HG02981 (cell line): ENCODE results near the gene SPEF1.
A peak's percentile ranks its signal among the peaks of the same experiment; 100 is the strongest.
"Not testable (repeated sequence)": the region's sequence is repeated elsewhere in the genome, so short reads cannot be mapped to it uniquely, and the experiment has no call there.

ENCODE experiments used
- ATAC-seq: cut with Tn5 transposase; IDR thresholded peaks from one replicate; pipeline ENCODE4 v1.9.1; 2021; ENCODE audit warnings: mild to moderate bottlenecking, moderate library complexity; ENCODE audit not compliant: unreplicated experiment

Gene SPEF1

DNA sequence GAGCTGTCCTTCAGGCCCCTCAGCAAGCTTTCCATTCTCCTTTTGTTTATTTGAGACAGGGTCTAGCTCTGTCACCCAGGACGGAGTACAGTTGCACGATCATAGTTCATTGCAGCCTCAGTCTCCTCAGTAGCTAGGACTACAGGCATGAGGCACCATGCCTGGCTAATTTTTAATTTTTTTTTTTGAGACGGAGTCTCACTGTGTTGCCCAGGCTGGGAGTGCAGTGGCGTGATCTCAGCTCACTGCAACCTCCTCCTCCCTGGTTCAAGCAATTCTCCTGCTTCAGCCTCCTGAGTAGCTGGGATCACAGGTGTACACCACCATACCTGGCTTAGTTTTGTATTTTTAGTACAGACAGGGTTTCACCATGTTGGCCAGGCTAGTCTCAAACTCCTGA is 8.0 kb upstream of the SPEF1 start:
- ATAC-seq = not testable (repeated sequence)

DNA sequence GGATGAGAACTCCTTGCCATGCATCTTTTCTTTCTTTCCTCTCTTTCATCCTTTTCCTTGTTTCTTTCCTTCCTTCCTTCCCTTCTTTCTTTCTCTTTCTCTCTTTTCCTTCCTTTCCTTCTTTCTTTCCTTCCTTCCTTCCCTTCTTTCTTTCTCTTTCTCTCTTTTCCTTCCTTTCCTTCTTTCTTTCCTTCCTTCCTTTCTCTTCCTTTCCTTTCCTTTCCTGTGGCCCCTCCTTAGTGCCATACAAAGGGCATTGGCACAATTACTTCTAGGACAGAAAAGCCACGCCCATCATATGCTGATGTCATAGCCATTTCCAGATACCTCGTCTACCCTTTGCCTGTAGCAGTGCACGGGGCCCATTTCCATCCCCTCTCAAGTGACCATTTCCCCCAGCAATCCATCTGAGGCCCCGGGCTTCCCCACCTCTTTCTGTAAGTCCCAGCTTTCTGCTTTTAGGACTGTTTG is 7.5 kb upstream of the SPEF1 start:
- ATAC-seq = no peak

DNA sequence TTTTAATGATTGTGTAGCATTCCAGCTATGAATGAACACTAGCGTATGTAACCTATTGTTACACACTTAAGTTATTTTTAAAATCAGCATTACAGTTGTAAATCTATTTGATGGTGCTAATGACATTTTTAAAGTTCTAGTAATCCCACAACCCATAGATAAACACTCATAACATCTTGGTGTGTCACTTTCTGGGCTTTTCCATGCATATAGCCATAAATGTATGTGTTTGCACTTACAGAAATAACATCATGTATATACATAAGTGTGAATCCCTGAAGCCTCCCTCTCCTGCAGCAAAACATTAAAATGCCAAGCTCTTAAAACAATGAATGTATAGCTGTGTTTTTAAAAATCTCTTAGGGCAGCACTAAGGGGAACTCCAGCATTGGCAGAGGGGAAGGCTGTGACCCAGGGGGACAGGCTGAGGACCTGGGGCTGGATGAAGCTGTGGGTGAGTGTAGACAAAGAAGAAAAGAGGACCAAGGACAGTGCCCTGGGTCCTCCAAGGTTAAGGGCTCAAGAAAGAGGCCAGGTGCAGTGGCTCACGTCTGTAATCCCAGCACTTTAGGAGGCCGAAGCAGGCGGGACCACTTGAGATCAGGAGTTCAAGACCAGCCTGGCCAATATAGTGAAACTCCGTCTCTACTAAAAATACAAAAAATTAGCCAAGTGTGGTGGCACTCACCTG is 6.2 kb upstream of the SPEF1 start:
- ATAC-seq = no peak

DNA sequence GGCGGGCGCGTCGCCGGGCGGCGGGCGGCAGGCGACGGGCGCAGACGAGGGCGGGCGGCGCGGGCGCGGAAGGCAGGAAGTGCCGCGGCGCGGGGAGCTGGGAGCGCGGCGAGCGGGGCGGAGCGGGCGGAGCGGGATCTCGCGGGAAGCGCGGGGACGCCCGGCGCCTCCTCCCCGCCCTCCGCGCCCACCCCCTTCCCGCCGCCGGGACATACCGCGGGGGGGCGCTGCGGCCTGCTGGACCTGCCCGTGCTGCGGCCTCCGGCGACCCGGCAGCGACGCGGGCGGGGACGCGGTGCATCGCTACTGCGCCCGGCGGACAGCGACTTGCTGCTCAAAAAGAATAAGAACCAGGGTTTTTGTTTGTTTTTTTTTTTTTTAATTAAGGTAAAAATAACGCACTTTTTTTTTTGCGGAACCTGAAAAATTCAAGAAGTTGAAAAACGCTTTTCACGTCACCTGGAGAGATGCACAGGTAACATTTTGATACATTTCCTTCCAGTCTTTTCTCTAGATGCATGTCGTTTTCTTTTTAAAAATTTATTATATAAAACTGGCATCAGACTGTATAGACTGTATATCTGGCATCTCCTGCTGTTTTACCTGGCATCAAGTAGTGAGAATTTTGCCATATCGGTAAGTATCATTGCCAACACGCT is 5.5 kb upstream of the SPEF1 start, which contains the start of gene CENPB:
TSS of gene CENPB (minus strand) at position 76 of the 659 bp plus-strand sequence. CDS start 257 bp downstream, outside the sequence.
- ATAC-seq = peak; percentile 81

DNA sequence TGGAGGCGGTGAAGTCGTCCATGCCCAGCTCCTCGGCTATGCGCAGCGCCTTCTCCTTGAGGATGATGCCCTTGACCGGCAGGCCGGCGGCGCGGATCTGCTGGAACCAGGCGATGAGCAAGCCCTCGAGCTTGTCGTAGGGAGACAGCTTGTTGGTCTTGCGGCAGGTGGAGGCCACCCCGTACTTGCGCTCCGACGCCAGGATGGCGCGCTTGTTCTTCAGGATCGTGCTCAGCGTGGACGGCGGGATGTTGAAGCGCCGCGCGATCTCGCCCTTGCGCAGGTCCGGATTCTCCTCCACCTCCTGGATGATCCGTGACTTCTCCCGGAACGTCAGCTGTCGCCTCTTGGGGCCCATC is 4.9 kb upstream of the SPEF1 start:
- ATAC-seq = peak; percentile 48

DNA sequence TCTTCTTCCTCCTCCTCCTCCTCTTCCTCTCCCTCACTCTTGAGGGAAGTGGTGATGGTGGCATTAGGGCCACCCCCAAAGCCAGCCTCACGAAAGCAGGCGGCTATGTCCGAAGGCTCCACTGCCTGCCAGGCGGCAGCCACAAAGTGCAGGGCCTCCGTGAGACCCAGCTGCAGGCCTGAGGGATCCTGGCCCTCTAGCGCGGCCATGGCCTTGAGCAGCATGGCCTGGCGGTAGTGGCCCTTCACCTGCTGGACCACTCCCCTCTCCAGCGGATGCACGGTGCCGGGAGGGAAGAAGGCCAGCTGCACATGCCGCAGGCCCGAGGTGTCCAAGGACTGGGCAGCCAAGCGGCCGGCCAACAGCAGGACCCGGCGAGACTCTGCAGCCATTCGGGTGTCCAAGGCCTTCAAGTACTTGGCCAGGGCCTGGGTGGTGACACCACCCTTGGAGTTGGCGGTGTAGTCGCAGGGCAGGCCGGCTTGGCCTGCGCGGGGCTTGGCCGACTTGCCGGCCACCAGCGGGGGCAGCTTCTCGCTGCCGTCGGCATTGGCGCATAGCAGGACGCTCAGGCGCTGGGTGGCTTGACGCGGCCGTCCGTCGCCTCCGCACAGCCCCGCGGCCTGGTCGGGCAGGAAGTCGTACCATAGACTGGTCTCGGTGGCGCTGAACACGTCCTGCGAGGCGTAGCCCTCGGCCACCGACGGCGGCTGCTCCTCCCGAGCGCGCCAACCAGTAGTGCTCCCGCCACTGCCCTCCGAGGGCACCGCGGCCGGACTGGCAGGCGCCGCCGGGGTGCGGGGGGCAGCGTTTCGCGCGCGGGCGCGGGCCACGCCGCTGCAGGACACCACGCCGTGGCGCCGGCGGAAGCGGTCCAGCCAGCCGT is 4.2 kb upstream of the SPEF1 start:
- no peak for ATAC-seq

DNA sequence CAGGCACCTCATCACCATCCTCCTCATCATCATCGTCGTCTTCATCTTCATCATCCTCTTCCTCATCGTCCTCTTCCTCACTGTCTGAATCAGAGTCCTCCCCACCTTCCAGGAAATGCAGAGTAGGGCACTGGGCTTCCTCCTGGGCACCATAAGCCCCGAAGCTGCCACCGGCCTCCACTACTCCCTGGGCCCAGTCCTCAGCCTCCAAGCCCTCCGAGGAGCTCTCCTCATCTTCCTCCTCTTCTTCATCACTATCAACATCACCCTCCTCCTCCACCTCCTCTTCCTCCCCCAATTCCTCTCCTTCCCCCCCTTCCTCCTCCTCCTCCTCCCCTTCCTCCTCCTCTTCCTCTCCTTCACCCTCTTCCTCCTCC is 3.6 kb upstream of the SPEF1 start:
- no peak for ATAC-seq

DNA sequence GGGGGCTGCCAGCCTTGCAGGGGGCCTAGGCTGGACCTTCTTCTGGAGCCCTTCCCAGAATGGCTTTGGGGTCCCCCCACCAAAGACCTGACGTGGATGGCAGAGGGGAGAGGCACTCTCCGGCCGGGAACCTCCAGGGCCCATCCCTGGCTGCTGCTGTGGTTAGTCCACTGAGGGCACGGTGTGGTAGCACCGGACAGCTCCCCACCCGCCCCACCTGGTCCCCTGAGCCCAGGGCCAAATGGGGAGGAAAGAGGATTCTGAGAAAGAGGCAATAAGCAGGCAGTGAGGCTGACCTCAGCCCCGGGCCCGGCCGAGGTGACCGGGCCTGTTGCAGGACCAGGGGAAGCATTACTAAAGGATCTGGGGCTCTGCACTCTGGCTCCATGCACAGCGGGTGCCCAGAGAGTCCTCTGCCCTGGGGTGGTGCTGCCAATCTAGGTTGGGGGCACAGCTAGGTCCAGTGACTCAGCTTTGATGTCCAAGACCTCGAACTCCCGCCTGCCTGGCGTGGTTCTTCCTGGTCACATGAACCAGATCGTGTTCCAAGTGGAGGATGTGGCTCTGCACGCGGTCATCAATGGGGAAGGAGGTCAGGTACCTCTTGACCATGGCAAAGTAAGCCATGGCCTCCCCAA is 3.1 kb upstream of the SPEF1 start:
- no peak for ATAC-seq

DNA sequence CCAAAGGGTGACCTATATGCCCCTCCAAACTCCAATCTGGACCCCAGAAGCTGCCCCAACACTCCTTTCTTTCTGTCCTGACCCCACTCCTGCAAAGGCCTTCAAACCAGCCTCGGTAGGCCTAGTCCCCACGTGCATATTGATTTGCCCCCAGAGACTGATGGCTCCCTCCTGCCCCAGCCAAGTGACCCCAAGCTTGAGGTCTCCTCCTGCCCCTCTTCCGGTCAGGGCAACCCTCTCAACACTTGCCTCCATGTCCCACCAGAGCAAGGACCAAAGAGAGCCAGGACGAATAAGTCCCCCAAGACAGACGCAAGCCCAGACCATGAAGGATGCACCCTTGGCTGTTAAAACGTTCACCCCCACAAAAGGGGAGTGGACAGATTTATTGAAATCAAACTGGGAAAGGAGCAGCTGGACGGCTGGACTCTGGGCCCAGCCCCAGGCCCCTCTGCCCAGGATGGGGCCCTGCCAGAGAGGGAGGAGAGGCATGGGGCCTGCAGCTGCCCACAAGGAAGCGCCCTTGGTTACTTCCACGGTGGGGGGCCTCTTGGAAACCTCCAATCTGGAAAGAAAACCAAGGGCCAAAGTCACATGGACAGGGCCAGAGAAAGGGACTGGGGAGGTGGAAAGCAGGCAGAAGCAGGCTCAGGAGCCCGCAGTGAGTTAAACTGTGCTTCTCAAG is 2.4 kb upstream of the SPEF1 start:
- ATAC-seq = no peak

DNA sequence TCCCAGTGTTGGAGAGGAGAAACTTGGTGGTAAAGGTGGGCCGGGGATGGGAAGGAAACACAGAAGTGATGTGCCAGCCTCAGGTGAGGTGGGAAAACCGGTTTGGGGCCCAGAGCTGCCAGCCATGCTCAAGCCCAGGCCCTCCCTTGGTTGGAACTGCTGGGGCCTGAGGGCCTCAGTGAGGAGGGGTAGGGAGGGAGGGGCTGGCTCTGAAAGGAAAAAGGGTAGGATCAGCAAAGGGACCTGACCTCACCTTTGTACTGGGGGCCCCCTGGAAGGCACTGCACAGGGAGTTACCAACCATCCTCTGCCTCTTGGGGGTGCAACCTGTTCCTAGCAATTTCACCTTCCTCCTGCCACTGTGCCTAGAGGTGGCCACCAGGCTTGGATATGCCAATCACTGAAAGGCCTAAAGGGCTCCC is 1.8 kb upstream of the SPEF1 start:
- no peak for ATAC-seq

DNA sequence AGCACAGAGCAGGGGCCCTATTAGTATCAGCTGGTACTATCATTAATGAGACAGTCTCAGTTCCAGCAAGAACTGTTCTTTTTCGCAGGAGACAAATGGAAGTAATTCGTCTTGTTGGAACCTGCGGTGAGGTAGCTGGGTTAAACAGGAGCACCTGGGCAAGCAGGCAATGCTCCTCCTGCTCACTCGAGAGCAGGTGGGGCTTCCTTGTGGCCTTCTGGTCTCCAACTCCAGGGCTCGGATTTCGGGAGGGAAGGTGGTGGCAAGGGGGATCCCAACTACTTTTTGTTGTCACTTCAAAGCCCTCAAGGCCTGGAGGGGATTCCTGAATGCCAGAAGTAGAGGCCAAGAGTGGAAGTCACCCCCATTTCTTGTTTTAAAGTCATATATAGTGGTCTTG is 1.3 kb upstream of the SPEF1 start:
- ATAC-seq = no peak

DNA sequence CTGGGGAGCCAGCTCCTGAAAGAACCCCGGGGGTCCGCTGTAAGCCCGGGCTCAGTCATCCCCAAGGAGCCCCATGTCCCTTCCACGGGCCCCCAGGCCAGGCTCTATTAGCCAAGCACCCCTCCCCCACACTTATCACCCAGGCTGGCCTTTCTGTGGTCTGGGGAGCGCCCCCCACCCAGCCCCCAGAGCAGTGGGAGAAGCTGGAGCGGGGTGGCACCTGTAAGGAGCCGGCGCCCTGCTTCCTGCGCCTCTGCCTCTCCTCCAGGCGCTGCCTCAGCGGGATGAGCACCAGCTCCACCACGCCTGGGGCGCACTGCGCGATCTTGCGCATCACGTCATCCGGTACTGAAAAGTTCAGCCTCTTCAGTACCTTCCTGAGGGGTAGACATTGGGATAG is 2.3 kb downstream of the SPEF1 start:
- no peak for ATAC-seq

DNA sequence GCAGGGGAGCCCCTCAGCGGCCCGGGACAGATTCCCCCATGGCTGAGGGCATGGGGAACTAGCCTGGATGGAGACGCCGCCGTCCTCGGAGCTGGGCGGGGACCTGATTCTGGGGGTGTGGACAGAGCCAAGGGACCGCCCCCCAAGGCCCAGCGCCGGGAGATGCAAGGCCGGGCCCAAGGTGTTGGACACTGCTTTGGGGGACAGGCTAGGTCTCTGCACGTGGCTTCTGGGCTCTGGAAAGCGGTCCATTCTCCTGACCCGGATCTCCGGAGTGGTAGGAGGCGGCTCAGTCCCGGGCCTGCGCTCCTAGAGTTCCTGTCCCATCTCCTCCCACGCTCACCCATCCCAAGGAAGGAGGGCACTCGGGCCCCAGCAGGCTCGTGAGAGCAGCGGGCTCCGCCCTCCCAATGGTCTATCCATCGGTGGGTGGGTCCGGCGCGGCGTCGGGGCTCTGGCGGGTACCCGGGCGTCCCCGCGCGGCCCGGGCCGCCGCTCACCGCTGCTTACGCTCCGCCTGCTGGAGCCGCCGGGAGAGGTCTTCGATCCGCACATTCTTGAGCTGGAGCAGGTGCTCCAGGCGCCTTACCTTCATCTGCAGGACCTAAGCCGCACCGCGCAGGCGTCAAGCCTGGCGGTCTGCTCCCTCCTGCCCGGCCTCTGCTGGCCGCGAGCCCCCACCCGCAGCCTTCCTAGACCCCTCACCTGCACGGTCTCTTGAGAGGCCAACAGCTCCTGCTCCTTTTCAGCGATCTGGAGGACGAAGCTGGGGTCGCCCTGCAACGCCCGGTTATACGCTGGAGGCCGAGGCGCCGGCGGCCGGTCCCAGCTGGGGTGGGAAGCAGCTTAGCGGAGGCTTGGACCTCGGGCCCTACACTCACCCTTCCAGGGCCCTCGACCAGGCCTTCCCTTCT is 3.3 kb downstream of the SPEF1 start:
- no peak for ATAC-seq

DNA sequence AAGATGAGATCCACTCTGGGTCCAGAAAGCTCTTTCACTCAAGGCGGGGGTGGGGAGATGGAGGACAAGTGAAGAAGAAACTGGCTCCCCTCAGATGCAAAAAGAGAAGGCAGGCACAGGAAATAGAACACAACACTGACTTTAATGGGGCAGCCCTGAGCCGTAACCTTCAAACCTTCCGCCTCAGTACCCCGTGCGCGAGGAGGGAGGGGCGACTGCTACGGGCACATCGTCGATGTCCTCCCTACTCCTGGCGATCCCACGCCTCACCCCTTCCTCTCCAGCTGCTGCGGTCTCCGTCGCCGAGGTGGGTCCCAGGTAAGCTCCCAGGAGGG is 3.9 kb downstream of the SPEF1 start:
- no peak for ATAC-seq

DNA sequence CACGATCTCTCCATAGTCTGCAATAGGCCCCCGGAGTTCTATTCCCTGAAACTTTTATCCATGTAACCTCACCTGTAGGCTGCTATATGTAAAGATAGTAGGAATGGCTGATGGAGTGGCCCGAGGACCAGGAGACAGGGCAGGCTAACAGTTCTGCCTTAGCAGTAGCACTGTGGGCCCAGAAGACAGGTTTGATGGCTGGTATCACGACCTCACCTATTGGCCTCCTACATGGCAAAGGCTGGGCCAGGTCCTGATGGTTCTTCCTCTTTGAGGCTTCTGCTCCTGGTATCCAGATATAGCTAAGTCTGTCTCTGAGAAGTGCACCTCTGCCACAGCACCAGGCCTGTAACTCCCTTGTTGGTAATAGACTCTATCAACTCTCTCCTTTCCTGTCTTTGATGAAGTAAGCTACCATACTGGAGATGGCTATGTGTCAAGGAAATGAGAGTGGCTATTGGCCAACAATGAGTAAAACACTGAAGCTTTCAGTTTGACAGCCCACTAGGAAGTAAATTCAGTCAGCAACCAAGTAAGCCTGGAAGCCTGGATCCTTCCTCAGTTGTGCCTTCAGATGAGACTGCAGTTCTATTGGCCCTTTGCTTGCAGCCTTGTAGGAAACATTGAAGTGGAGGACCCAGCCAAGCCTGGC is 5.7 kb downstream of the SPEF1 start:
- ATAC-seq = no peak

DNA sequence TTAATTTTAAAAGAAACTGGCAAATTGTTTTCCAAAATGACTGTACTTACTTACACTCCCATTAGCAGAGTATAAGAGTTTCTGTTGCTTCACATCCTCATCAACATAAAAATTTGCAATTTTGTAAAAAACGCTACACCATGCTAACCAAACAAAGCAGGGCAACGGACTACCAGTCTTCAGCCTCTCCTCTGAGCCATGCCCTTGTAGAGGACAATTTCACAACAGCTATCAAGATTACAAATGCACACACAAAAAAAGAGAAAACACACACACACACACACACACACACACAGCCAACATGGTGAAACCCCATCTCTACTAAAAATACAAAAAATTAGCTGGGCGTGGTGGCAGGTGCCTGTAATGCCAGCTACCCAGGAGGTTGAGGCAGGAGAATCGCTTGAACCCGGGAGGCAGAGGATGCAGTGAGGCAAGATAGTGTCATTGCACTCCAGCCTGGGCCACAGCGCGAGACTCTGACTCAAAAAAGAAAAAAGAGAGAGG is 9.6 kb downstream of the SPEF1 start:
- no peak for ATAC-seq

DNA sequence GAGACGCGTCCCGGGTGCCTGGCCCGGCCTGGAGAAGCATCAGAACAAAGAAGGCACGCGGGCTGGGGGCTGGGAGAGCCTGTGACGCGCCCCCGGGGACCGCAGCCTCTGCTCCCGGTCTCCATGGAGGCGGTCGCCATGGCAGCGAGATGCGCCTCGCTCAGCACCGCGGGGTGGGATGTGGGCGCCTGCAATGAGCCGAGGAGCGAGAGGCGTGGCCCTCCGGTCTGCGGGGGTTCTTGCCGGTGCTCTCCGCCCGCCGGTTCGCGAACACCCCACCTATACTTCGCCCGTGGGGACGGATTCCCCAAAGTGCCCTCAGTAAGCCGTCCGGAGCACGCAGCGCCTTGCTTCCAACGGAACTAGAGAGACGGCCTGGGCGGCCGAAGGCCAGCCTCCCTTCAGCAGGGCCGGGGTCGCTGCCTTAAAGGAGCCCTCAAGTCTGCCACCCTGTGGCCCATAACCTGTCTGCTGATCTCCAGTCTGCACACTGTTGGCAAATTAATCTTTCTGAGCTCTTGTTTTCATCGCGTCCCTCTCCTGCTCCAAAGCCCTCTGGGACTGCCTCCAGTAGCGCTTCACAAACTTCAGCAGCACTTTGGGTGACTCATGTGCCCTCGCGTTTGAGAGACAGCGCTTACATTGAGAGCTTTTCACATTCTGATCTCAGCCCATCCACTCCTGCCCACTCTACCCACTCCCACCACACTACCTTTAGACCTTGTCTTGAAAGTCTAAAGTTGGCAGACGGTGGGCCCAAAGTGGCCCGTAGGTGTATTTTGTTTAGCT is 12.7 kb downstream of the SPEF1 start:
- ATAC-seq = peak; percentile 33
